ENCODE results near the gene PADI6. TPM values are rescaled to one million over a fixed set of nuclear protein-coding genes. Genes with fewer than 3 reads are reported as not detected.

Gene PADI6
- total and polyA plus RNA-seq, 9 of the 15 experiments (the other 6 are each of a cell fraction or from before 2014, with no cell fraction given), result not detected

DNA sequence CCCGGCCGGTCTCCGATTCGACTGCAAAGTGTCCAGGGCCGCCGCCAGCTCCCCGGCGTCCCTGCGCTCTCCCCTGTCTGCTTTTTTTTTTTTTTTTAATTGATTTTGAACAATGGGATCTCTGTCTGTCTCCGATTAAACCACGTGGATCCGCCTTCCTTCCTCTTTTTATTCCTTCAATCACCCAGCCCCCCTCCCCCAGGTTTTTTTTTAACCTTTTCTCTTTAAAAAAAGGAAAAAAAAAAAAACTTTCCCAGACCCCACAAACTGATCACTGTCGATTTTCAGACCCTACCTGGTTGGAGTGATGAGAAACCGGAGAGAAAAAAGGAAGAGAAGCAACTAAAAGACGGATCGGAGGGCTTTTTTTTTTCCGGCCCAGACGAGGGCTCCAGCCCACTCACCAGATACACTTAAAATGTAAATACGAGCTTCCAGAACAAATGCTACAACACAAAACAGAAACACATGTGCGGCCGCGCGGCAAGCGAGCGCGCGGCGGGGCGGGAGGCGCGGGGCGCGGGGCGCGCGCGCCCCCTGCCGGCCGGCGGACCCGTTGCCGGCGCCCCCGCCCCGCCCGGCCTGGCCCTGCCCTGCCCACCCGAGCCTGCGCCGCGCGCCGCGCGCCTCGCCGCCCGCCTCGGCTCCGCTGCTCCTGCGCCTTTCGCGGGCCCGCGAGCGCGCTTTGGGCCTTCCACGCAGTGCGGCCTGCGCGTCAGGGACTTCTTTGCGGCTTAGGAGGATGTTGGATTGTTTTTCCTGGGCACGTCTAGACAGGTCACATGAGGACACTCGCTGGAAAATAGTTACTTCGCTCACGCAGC lies 67.5 kb downstream of the PADI6 start, which contains the start of gene RCC2 (continued):
- TF ChIP-seq ZNF644 (tag; IDR thresholded peaks at IDR 0.05; ENCODE audit: low read depth), result no peak
- TF ChIP-seq HCFC1 (IDR thresholded peaks at IDR 0.05; ENCODE audit: low read depth, low read length), result 0 out of 2 replicates have a peak, but pooled peaks have one; percentile 34
- no peak for TF ChIP-seq ETV6 (IDR thresholded peaks at IDR 0.05; ENCODE audit: borderline replicate concordance in 1 of 2, low read depth in 2 of 2, low read length in 1 of 2)
- no peak for TF ChIP-seq ETV6 (CRISPR knock-in tag; IDR thresholded peaks at IDR 0.05; ENCODE audit: borderline replicate concordance)
- TF ChIP-seq, protein P1, sequence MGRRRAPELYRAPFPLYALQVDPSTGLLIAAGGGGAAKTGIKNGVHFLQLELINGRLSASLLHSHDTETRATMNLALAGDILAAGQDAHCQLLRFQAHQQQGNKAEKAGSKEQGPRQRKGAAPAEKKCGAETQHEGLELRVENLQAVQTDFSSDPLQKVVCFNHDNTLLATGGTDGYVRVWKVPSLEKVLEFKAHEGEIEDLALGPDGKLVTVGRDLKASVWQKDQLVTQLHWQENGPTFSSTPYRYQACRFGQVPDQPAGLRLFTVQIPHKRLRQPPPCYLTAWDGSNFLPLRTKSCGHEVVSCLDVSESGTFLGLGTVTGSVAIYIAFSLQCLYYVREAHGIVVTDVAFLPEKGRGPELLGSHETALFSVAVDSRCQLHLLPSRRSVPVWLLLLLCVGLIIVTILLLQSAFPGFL (CRISPR knock-in tag; IDR thresholded peaks at IDR 0.05), result no peak
- TF ChIP-seq, protein P2, sequence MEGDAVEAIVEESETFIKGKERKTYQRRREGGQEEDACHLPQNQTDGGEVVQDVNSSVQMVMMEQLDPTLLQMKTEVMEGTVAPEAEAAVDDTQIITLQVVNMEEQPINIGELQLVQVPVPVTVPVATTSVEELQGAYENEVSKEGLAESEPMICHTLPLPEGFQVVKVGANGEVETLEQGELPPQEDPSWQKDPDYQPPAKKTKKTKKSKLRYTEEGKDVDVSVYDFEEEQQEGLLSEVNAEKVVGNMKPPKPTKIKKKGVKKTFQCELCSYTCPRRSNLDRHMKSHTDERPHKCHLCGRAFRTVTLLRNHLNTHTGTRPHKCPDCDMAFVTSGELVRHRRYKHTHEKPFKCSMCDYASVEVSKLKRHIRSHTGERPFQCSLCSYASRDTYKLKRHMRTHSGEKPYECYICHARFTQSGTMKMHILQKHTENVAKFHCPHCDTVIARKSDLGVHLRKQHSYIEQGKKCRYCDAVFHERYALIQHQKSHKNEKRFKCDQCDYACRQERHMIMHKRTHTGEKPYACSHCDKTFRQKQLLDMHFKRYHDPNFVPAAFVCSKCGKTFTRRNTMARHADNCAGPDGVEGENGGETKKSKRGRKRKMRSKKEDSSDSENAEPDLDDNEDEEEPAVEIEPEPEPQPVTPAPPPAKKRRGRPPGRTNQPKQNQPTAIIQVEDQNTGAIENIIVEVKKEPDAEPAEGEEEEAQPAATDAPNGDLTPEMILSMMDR (IDR thresholded peaks at IDR 0.05 in 2 of 3, conservative IDR thresholded peaks at IDR 0.05 in 1 of 3; ENCODE audit: insufficient read depth in 2 of 3, low read depth in 1 of 3, low read length in 3 of 3), result peak in 2 of 3 experiments; percentile 34 to 37; a peak in 4 of 6 replicates
- no peak; the same call in 1 of the 2 replicates for TF ChIP-seq SIN3B (IDR thresholded peaks at IDR 0.05; ENCODE audit: low read depth)
- 0 out of 2 replicates have a peak, but pooled peaks have one; percentile 18 for TF ChIP-seq MBD2 (IDR thresholded peaks at IDR 0.05; ENCODE audit: borderline replicate concordance, low read depth)
- TF ChIP-seq, protein P3, sequence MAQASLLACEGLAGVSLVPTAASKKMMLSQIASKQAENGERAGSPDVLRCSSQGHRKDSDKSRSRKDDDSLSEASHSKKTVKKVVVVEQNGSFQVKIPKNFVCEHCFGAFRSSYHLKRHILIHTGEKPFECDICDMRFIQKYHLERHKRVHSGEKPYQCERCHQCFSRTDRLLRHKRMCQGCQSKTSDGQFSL (CRISPR knock-in tag; IDR thresholded peaks at IDR 0.05), result no peak
- TF ChIP-seq, protein P3 (tag; IDR thresholded peaks at IDR 0.05), result no peak
- no peak; the same call in 1 of the 2 replicates for TF ChIP-seq DPF2 (IDR thresholded peaks at IDR 0.05)
- TF ChIP-seq, protein P4, sequence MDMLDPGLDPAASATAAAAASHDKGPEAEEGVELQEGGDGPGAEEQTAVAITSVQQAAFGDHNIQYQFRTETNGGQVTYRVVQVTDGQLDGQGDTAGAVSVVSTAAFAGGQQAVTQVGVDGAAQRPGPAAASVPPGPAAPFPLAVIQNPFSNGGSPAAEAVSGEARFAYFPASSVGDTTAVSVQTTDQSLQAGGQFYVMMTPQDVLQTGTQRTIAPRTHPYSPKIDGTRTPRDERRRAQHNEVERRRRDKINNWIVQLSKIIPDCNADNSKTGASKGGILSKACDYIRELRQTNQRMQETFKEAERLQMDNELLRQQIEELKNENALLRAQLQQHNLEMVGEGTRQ (CRISPR knock-in tag; IDR thresholded peaks at IDR 0.05), result peak; percentile 47; the same call in 1 of the 2 replicates
- TF ChIP-seq, protein P5, sequence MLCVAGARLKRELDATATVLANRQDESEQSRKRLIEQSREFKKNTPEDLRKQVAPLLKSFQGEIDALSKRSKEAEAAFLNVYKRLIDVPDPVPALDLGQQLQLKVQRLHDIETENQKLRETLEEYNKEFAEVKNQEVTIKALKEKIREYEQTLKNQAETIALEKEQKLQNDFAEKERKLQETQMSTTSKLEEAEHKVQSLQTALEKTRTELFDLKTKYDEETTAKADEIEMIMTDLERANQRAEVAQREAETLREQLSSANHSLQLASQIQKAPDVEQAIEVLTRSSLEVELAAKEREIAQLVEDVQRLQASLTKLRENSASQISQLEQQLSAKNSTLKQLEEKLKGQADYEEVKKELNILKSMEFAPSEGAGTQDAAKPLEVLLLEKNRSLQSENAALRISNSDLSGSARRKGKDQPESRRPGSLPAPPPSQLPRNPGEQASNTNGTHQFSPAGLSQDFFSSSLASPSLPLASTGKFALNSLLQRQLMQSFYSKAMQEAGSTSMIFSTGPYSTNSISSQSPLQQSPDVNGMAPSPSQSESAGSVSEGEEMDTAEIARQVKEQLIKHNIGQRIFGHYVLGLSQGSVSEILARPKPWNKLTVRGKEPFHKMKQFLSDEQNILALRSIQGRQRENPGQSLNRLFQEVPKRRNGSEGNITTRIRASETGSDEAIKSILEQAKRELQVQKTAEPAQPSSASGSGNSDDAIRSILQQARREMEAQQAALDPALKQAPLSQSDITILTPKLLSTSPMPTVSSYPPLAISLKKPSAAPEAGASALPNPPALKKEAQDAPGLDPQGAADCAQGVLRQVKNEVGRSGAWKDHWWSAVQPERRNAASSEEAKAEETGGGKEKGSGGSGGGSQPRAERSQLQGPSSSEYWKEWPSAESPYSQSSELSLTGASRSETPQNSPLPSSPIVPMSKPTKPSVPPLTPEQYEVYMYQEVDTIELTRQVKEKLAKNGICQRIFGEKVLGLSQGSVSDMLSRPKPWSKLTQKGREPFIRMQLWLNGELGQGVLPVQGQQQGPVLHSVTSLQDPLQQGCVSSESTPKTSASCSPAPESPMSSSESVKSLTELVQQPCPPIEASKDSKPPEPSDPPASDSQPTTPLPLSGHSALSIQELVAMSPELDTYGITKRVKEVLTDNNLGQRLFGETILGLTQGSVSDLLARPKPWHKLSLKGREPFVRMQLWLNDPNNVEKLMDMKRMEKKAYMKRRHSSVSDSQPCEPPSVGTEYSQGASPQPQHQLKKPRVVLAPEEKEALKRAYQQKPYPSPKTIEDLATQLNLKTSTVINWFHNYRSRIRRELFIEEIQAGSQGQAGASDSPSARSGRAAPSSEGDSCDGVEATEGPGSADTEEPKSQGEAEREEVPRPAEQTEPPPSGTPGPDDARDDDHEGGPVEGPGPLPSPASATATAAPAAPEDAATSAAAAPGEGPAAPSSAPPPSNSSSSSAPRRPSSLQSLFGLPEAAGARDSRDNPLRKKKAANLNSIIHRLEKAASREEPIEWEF (CRISPR knock-in tag; IDR thresholded peaks at IDR 0.05), result no peak
- TF ChIP-seq, protein P6, sequence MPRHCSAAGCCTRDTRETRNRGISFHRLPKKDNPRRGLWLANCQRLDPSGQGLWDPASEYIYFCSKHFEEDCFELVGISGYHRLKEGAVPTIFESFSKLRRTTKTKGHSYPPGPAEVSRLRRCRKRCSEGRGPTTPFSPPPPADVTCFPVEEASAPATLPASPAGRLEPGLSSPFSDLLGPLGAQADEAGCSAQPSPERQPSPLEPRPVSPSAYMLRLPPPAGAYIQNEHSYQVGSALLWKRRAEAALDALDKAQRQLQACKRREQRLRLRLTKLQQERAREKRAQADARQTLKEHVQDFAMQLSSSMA (CRISPR knock-in tag; IDR thresholded peaks at IDR 0.05), result no peak
